ENCODE data around the gene CCT2. TPM values are rescaled to one million over a fixed set of nuclear protein-coding genes. Genes with fewer than 3 reads are reported as not detected.

The CCT2 gene
- total and polyA plus RNA-seq, 9 of the 15 experiments (the other 6 are each of a cell fraction or from before 2014, with no cell fraction given) = 341 to 738 (median 490) TPM

DNA sequence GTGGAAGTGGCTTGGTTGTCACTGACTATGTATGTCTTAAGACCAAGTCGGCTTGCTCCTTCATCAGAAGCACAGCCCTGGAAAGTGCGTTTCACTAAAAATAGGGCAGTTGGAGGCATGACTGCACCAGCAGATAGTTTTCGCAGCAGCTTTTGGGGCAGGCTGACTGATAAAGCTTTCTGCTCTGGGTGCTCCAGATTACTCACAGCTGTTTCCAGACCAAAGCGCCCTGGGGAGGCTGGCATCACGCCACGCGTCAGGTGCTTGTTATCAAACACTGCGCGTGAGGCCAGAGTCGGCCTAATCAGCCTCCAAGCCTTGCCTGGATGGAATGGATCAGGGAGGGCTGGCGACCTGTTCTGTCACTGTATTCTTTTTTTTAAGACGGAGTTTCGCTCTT, 38.7 kb downstream of the CCT2 start (continued):
- TF ChIP-seq, protein P1, sequence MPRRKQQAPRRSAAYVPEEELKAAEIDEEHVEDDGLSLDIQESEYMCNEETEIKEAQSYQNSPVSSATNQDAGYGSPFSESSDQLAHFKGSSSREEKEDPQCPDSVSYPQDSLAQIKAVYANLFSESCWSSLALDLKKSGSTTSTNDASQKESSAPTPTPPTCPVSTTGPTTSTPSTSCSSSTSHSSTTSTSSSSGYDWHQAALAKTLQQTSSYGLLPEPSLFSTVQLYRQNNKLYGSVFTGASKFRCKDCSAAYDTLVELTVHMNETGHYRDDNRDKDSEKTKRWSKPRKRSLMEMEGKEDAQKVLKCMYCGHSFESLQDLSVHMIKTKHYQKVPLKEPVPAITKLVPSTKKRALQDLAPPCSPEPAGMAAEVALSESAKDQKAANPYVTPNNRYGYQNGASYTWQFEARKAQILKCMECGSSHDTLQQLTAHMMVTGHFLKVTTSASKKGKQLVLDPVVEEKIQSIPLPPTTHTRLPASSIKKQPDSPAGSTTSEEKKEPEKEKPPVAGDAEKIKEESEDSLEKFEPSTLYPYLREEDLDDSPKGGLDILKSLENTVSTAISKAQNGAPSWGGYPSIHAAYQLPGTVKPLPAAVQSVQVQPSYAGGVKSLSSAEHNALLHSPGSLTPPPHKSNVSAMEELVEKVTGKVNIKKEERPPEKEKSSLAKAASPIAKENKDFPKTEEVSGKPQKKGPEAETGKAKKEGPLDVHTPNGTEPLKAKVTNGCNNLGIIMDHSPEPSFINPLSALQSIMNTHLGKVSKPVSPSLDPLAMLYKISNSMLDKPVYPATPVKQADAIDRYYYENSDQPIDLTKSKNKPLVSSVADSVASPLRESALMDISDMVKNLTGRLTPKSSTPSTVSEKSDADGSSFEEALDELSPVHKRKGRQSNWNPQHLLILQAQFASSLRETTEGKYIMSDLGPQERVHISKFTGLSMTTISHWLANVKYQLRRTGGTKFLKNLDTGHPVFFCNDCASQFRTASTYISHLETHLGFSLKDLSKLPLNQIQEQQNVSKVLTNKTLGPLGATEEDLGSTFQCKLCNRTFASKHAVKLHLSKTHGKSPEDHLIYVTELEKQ (CRISPR knock-in tag; IDR thresholded peaks at IDR 0.05) = no peak
- peak; percentile 93 for TF ChIP-seq ZNF175 (CRISPR knock-in tag; IDR thresholded peaks at IDR 0.05; ENCODE audit: low read depth)
- no peak for TF ChIP-seq MED1 (CRISPR knock-in tag; IDR thresholded peaks at IDR 0.05; ENCODE audit: borderline replicate concordance)
- peak; percentile 93 for TF ChIP-seq MEF2D (tag; conservative IDR thresholded peaks at IDR 0.05; ENCODE audit: low read depth)
- TF ChIP-seq, protein P2, sequence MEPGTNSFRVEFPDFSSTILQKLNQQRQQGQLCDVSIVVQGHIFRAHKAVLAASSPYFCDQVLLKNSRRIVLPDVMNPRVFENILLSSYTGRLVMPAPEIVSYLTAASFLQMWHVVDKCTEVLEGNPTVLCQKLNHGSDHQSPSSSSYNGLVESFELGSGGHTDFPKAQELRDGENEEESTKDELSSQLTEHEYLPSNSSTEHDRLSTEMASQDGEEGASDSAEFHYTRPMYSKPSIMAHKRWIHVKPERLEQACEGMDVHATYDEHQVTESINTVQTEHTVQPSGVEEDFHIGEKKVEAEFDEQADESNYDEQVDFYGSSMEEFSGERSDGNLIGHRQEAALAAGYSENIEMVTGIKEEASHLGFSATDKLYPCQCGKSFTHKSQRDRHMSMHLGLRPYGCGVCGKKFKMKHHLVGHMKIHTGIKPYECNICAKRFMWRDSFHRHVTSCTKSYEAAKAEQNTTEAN (CRISPR knock-in tag; IDR thresholded peaks at IDR 0.05) = no peak
- peak; percentile 98; the same call in 1 of the 2 replicates for TF ChIP-seq CC2D1A (IDR thresholded peaks at IDR 0.05)
- TF ChIP-seq RBM14 (IDR thresholded peaks at IDR 0.05; ENCODE audit: borderline replicate concordance, insufficient read depth, low read depth, low read length) = no peak
- TF ChIP-seq, protein P3, sequence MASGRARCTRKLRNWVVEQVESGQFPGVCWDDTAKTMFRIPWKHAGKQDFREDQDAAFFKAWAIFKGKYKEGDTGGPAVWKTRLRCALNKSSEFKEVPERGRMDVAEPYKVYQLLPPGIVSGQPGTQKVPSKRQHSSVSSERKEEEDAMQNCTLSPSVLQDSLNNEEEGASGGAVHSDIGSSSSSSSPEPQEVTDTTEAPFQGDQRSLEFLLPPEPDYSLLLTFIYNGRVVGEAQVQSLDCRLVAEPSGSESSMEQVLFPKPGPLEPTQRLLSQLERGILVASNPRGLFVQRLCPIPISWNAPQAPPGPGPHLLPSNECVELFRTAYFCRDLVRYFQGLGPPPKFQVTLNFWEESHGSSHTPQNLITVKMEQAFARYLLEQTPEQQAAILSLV (tag; IDR thresholded peaks at IDR 0.05) = peak; percentile 72
- peak; percentile 97 for TF ChIP-seq HDAC3 (IDR thresholded peaks at IDR 0.05; ENCODE audit: borderline replicate concordance, partially characterized antibody)
- TF ChIP-seq, protein P4, sequence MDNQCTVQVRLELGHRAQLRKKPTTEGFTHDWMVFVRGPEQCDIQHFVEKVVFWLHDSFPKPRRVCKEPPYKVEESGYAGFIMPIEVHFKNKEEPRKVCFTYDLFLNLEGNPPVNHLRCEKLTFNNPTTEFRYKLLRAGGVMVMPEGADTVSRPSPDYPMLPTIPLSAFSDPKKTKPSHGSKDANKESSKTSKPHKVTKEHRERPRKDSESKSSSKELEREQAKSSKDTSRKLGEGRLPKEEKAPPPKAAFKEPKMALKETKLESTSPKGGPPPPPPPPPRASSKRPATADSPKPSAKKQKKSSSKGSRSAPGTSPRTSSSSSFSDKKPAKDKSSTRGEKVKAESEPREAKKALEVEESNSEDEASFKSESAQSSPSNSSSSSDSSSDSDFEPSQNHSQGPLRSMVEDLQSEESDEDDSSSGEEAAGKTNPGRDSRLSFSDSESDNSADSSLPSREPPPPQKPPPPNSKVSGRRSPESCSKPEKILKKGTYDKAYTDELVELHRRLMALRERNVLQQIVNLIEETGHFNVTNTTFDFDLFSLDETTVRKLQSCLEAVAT (IDR thresholded peaks at IDR 0.05) = peak; percentile 40 to 65; a peak in 2 of 4 replicates
- TF ChIP-seq ZNF12 (CRISPR knock-in tag; IDR thresholded peaks at IDR 0.05) = peak; percentile 92
- TF ChIP-seq CBX3 (IDR thresholded peaks at IDR 0.05; ENCODE audit: borderline replicate concordance in 1 of 2, low read length in 2 of 2) = peak in 1 of 2 experiments; percentile 91; a peak in 1 of 3 replicates
- TF ChIP-seq ZNF696 (CRISPR knock-in tag; conservative IDR thresholded peaks at IDR 0.05) = no peak
- TF ChIP-seq SP1 (CRISPR knock-in tag; IDR thresholded peaks at IDR 0.05) = peak; percentile 84
- TF ChIP-seq, protein P5, sequence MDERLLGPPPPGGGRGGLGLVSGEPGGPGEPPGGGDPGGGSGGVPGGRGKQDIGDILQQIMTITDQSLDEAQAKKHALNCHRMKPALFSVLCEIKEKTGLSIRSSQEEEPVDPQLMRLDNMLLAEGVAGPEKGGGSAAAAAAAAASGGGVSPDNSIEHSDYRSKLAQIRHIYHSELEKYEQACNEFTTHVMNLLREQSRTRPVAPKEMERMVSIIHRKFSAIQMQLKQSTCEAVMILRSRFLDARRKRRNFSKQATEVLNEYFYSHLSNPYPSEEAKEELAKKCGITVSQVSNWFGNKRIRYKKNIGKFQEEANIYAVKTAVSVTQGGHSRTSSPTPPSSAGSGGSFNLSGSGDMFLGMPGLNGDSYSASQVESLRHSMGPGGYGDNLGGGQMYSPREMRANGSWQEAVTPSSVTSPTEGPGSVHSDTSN (CRISPR knock-in tag; IDR thresholded peaks at IDR 0.05; ENCODE audit: low read depth) = no peak
- TF ChIP-seq, protein P5 (tag; conservative IDR thresholded peaks at IDR 0.05; ENCODE audit: low read depth) = no peak
- peak; percentile 86; the same call in 1 of the 2 replicates for TF ChIP-seq E2F3 (CRISPR knock-in tag; IDR thresholded peaks at IDR 0.05)
- no peak; the same call in 1 of the 2 replicates for TF ChIP-seq TCFL5 (CRISPR knock-in tag; conservative IDR thresholded peaks at IDR 0.05)
